SK-N-SH (cell line): ENCODE results near the gene STOML1. TPM values are rescaled to one million over a fixed set of nuclear protein-coding genes. Genes with fewer than 3 reads are reported as not detected.

Experiments
- CTCF ChIA-PET: fragments of 300-600, 350-600 bp; formaldehyde crosslinking; extraction: SDS; loops from one replicate; lab custom pipeline; 2021; lab: Yijun Ruan, JAX
- POLR2A ChIA-PET: fragments of 350-600 bp; sonication (Branson Sonifier 250); formaldehyde crosslinking; extraction: SDS; loops from one replicate; lab custom pipeline; 2020; ENCODE audit warnings: antibody characterized with exemption, inconsistent platforms; lab: Yijun Ruan, JAX
- DNase-seq: peaks from one replicate; pipeline ENCODE4 v3.0.0; 2012
- H2AFZ ChIP-seq: fragments of 200-600 bp; sonication (generic); 2 replicates; pipeline ENCODE4 v1.8.1; 2016; ENCODE audit warnings: antibody characterized with exemption, mild to moderate bottlenecking, low read depth
- H3F3A ChIP-seq: fragments of 200-600 bp; sonication (generic); replicated peaks from 2 replicates; pipeline ENCODE3; 2016; ENCODE audit warnings: antibody characterized with exemption, mild to moderate bottlenecking; ENCODE audit not compliant: insufficient read depth
- H3K27ac ChIP-seq, 2 experiments: fragments of 200-500 bp in 1 of 2; fragments of 200-600 bp in 1 of 2; sonication (Bioruptor generic) in 1 of 2; sonication (generic), shearing (Covaris generic) in 1 of 2; 2 replicates each; pipeline versions ENCODE4 v1.5.1 to v1.6.1; 2014 to 2016; ENCODE audit warnings: low read depth in 2 of 2, inconsistent platforms in 1 of 2, low read length in 1 of 2, mild to moderate bottlenecking in 1 of 2, mixed read lengths in 1 of 2
- H3K27me3 ChIP-seq: fragments of 200-600 bp; sonication (generic), shearing (Covaris generic); 2 replicates; pipeline ENCODE4 v1.6.1; 2016; ENCODE audit warnings: mixed run types; ENCODE audit not compliant: insufficient read depth
- H3K36me3 ChIP-seq, 2 experiments: fragments of 200-500 bp in 1 of 2; fragments of 200-600 bp in 1 of 2; sonication (Bioruptor generic) in 1 of 2; sonication (generic) in 1 of 2; replicated peaks in 1 of 2; 2 replicates each; pipeline versions ENCODE3 to v1.5.1; 2014 to 2016; ENCODE audit warnings: low read length in 1 of 2, mild to moderate bottlenecking in 1 of 2; ENCODE audit not compliant: insufficient read depth in 2 of 2, control insufficient read depth in 1 of 2
- H3K4me1 ChIP-seq, 2 experiments: fragments of 200-500 bp in 1 of 2; fragments of 200-600 bp in 1 of 2; sonication (Bioruptor generic) in 1 of 2; sonication (generic), shearing (Covaris generic) in 1 of 2; 2 replicates each; pipeline versions ENCODE4 v1.5.1 to v1.6.1; 2014 to 2016; ENCODE audit warnings: low read depth in 1 of 2, low read length in 1 of 2, mixed run types in 1 of 2; ENCODE audit not compliant: insufficient read depth in 2 of 2, control insufficient read depth in 1 of 2
- H3K4me2 ChIP-seq: fragments of 200-600 bp; sonication (generic), shearing (Covaris generic); 2 replicates; pipeline ENCODE4 v1.6.1; 2017; ENCODE audit warnings: mixed run types
- H3K4me3 ChIP-seq, 2 experiments: fragments of 200-500 bp in 1 of 2; fragments of 200-600 bp in 1 of 2; sonication (Bioruptor generic) in 1 of 2; sonication (generic), shearing (Covaris generic) in 1 of 2; 2 replicates each; pipeline versions ENCODE4 v1.5.1 to v1.8.1; 2014 to 2016; ENCODE audit warnings: low read depth in 2 of 2, inconsistent platforms in 1 of 2, low read length in 1 of 2, mild to moderate bottlenecking in 1 of 2, mixed read lengths in 1 of 2, moderate library complexity in 1 of 2
- H3K79me2 ChIP-seq: fragments of 200-600 bp; sonication (generic); 2 replicates; pipeline ENCODE4 v1.8.1; 2017; ENCODE audit warnings: mild to moderate bottlenecking; ENCODE audit not compliant: insufficient read depth
- H3K9ac ChIP-seq: fragments of 200-600 bp; sonication (generic); 2 replicates; pipeline ENCODE4 v1.6.1; 2017; ENCODE audit warnings: mixed run types
- H3K9me2 ChIP-seq: fragments of 200-600 bp; sonication (generic); 2 replicates; pipeline ENCODE4 v1.6.1; 2017; ENCODE audit warnings: mixed run types
- H3K9me3 ChIP-seq: fragments of 200-600 bp; sonication (generic); 2 replicates; pipeline ENCODE4 v1.6.1; 2017; ENCODE audit warnings: mixed run types, mild to moderate bottlenecking, moderate library complexity
- H4K20me1 ChIP-seq: fragments of 200-600 bp; sonication (generic); 2 replicates; pipeline ENCODE4 v1.6.1; 2017; ENCODE audit warnings: mild to moderate bottlenecking, mixed run types; ENCODE audit not compliant: insufficient read depth
- EP300 ChIP-seq, 2 experiments: IDR thresholded peaks; 2 replicates each; pipeline versions ENCODE4 v1.4.0 to v1.6.1; 2012; ENCODE audit warnings: borderline replicate concordance in 1 of 2, low read depth in 1 of 2, low read length in 1 of 2
- EZH2phosphoT487 ChIP-seq: fragments of 200-600 bp; sonication (generic); IDR thresholded peaks from 2 replicates; pipeline ENCODE4 v1.6.1; 2017; ENCODE audit warnings: low read depth, mixed run types, mild to moderate bottlenecking, antibody characterized with exemption, moderate library complexity, borderline replicate concordance
- FOXJ3 ChIP-seq: sonication (generic); formaldehyde crosslinking; IDR thresholded peaks from 2 replicates; pipeline ENCODE4 v1.5.1; 2020; ENCODE audit warnings: mild to moderate bottlenecking, missing genetic modification reagents
- GATA2 ChIP-seq: sonication (generic); formaldehyde crosslinking; IDR thresholded peaks from 2 replicates; pipeline ENCODE4 v1.5.0; 2020; ENCODE audit warnings: mild to moderate bottlenecking, missing genetic modification reagents
- IRF3 ChIP-seq: fragments of 150-350 bp; IDR thresholded peaks from 2 replicates; pipeline ENCODE4 v1.6.1; 2016; ENCODE audit warnings: mild to moderate bottlenecking, low read depth, low read length
- MAX ChIP-seq: IDR thresholded peaks from 2 replicates; pipeline ENCODE4 v1.4.0; 2012; ENCODE audit warnings: low read depth
- MEF2A ChIP-seq: IDR thresholded peaks from 2 replicates; pipeline ENCODE4 v1.4.0; 2012; ENCODE audit warnings: low read depth, borderline replicate concordance
- NFIC ChIP-seq: IDR thresholded peaks from 2 replicates; pipeline ENCODE4 v1.4.0; 2012; ENCODE audit warnings: borderline replicate concordance
- NRF1 ChIP-seq: IDR thresholded peaks from 2 replicates; pipeline ENCODE4 v1.6.1; 2012; ENCODE audit warnings: low read depth, mild to moderate bottlenecking, low read length
- PBX3 ChIP-seq: IDR thresholded peaks from 2 replicates; pipeline ENCODE4; 2012
- RCOR1 ChIP-seq: fragments of 150-350 bp; IDR thresholded peaks from 2 replicates; pipeline ENCODE4 v1.6.1; 2017; ENCODE audit warnings: antibody characterized with exemption, low read length
- REST ChIP-seq: IDR thresholded peaks from 2 replicates; pipeline ENCODE4 v1.6.1; 2012; ENCODE audit warnings: mild to moderate bottlenecking, low read depth, low read length, moderate library complexity
- SIN3A ChIP-seq: IDR thresholded peaks from 2 replicates; pipeline ENCODE4 v1.6.1; 2012; ENCODE audit warnings: low read depth, mild to moderate bottlenecking, low read length, moderate library complexity, borderline replicate concordance
- SMC3 ChIP-seq: IDR thresholded peaks from 2 replicates; pipeline ENCODE4 v1.6.1; 2012; ENCODE audit warnings: low read depth, low read length, improper control_type of control experiment
- TAF1 ChIP-seq: IDR thresholded peaks from 2 replicates; pipeline ENCODE4 v1.6.1; 2012; ENCODE audit warnings: low read depth, mild to moderate bottlenecking, low read length, moderate library complexity, borderline replicate concordance
- TCF12 ChIP-seq: IDR thresholded peaks from 2 replicates; pipeline ENCODE4 v1.4.0; 2012
- USF2 ChIP-seq: fragments of 150-350 bp; IDR thresholded peaks from 2 replicates; pipeline ENCODE4 v1.6.1; 2017; ENCODE audit warnings: antibody characterized with exemption, low read length, low read depth, borderline replicate concordance
- WGBS: methylation state at CpG from one replicate; pipeline ENCODE4 v1.1.6; 2017; ENCODE audit warnings: low lambda C conversion rate; 5-methylcytosine and 5-hydroxymethylcytosine counted together
- polyA plus RNA-seq, 3 experiments: library from polyadenylated mRNA; depleted of rRNA; stranded (reverse); fragments of >200 nt; gene quantifications; 2 replicates each; pipeline ENCODE4 v1.2.3, GENCODE V29; 2012

The STOML1 gene
- polyA plus RNA-seq, 1 of the 3 experiments (the other 2 are of a cell fraction), result 20.4 TPM

- Histone ChIP-seq H3K9ac (peak overlapping the region; percentile 84), H3K9me2 (no peaks in the 10 kb centered on the region), H3F3A (peaks cover 18% of the 10 kb centered on the region), H4K20me1 (no peaks in the 10 kb centered on the region; the same call in 1 of the 2 replicates), H3K27ac (peak overlapping the region; percentile 61 to 88; a peak in 3 of 4 replicates), H2AFZ (no peak overlapping the region), H3K27me3 (no peaks in the 10 kb centered on the region), H3K4me3 (peak overlapping the region; percentile 82 to 96), H3K79me2 (peaks cover 45% of the 10 kb centered on the region)
- no peak for DNase-seq
- CTCF ChIA-PET, result interaction anchor here (0.8 to 5.1 kb wide), 14 partner anchors 10 to 622 kb away, joined by 3 to 37 read pairs (median 4); partner anchors contain the start of gene CLK3
- TF ChIP-seq PBX3, result peak; percentile 22; the same call in 1 of the 2 replicates
- TF ChIP-seq TAF1, result no peak
- TF ChIP-seq USF2, result no peak
- TF ChIP-seq NRF1, result no peak
- TF ChIP-seq, all 33 proteins: peak for 1
- H3K4me2 ChIP-seq, result peak overlapping the region; percentile 94
- WGBS, result 93% methylated on average over 9 of the region's 10 CpGs
- POLR2A ChIA-PET, result interaction anchor here (1.4 kb wide), 1 partner anchor 10 kb away, joined by 5 read pairs; no protein-coding TSS in a partner anchor
- H3K4me1 ChIP-seq, result peaks cover 36 to 37% of the 10 kb centered on the region in 2 experiments
- H3K36me3 ChIP-seq, result peaks cover 0 to 7% of the 10 kb centered on the region in 2 experiments
- no peaks in the 10 kb centered on the region for H3K9me3 ChIP-seq
Measured at GRCh38 chr15:73993211-73993994, 1.3 kb upstream of the STOML1 start.

GRCh38 chr15:73992594-73992898, 451 bp upstream of the STOML1 start:
- Histone ChIP-seq H3K27ac (peak overlapping the region in 1 of 2 experiments; percentile 42; a peak in 2 of 4 replicates), H3F3A (peaks cover 18% of the 10 kb centered on the region), H2AFZ (peak overlapping the region; percentile 86), H3K4me2 (peak overlapping the region; percentile 94), H3K4me1 (peaks cover 36 to 46% of the 10 kb centered on the region in 2 experiments), H3K9ac (no peak overlapping the region), H3K79me2 (peaks cover 37% of the 10 kb centered on the region), H3K9me3 (no peaks in the 10 kb centered on the region), H3K36me3 (no peaks in the 10 kb centered on the region), H3K9me2 (no peaks in the 10 kb centered on the region), H3K27me3 (no peaks in the 10 kb centered on the region), H3K4me3 (peak overlapping the region; percentile 71 to 83; a peak in 2 of 4 replicates), H4K20me1 (no peaks in the 10 kb centered on the region; the same call in 1 of the 2 replicates)
- no peak for DNase-seq
- CTCF ChIA-PET, result interaction anchor here (0.6 to 5.1 kb wide), 13 partner anchors 10 to 623 kb away, joined by 3 to 37 read pairs (median 3); partner anchors contain the start of gene CLK3
- POLR2A ChIA-PET, result no interaction called here
- 23% methylated on average over 3 of the region's 5 CpGs for WGBS
- no peak for TF ChIP-seq REST
- no peak for TF ChIP-seq IRF3
- TF ChIP-seq RCOR1, result no peak
- no peak for TF ChIP-seq EZH2phosphoT487
- TF ChIP-seq MEF2A, result no peak
- no peak for TF ChIP-seq NFIC
- no peak for TF ChIP-seq EP300 (IDR thresholded peaks at IDR 0.05; ENCODE audit: borderline replicate concordance in 1 of 2, low read depth in 1 of 2, low read length in 1 of 2)
- TF ChIP-seq TAF1, result no peak
- no peak for TF ChIP-seq SMC3
- TF ChIP-seq NRF1, result no peak
- no peak for TF ChIP-seq SIN3A
- TF ChIP-seq TCF12, result no peak
- TF ChIP-seq FOXJ3 (CRISPR knock-in tag), result no peak
- TF ChIP-seq GATA2, result no peak
- no peak for TF ChIP-seq MAX
